ENCODE results near the gene RHBDF2.

RHBDF2 gene

GRCh38 chr17:76477576-76477975, 23.6 kb downstream of the RHBDF2 start:
- no peak for DNase-seq

- no peak for DNase-seq
These were observed 24.5 kb downstream of the RHBDF2 start for GRCh38 chr17:76476736-76477135.

GRCh38 chr17:76475302-76475701, 25.9 kb downstream of the RHBDF2 start:
- no peak for DNase-seq

GRCh38 chr17:76474894-76475293, 26.3 kb downstream of the RHBDF2 start:
- DNase-seq, result no peak

- no peak for DNase-seq
These were observed 27.0 kb downstream of the RHBDF2 start for GRCh38 chr17:76474238-76474637.

GRCh38 chr17:76473541-76473985, 27.7 kb downstream of the RHBDF2 start:
- no peak for DNase-seq

GRCh38 chr17:76472726-76473125, 28.5 kb downstream of the RHBDF2 start:
- DNase-seq, result no peak

GRCh38 chr17:76472258-76472645, 29.0 kb downstream of the RHBDF2 start:
- DNase-seq, result no peak

- DNase-seq, result no peak
These were observed 29.5 kb downstream of the RHBDF2 start for GRCh38 chr17:76471498-76472257.

GRCh38 chr17:76469991-76470739, 31.1 kb downstream of the RHBDF2 start:
- no peak for DNase-seq

- no peak for DNase-seq
These were observed 31.9 kb downstream of the RHBDF2 start for GRCh38 chr17:76469076-76469990.

- no peak for DNase-seq
These were observed 32.6 kb downstream of the RHBDF2 start for GRCh38 chr17:76468634-76469010.

GRCh38 chr17:76467809-76468633, 33.2 kb downstream of the RHBDF2 start:
- DNase-seq, result no peak

GRCh38 chr17:76467366-76467765, 33.9 kb downstream of the RHBDF2 start, which contains the start of gene AANAT:
Gene AANAT, plus strand, starts transcription at chr17:76467603. Its CDS starts 1,144 bp downstream, at chr17:76468747.
- no peak for DNase-seq

- no peak for DNase-seq
These were observed 34.5 kb downstream of the RHBDF2 start for GRCh38 chr17:76466775-76467130.

- DNase-seq, result no peak
These were observed 38.5 kb downstream of the RHBDF2 start for GRCh38 chr17:76462556-76463290.

GRCh38 chr17:76461765-76462555, 39.3 kb downstream of the RHBDF2 start:
- no peak for DNase-seq

GRCh38 chr17:76459674-76460073, 41.5 kb downstream of the RHBDF2 start:
- no peak for DNase-seq

- DNase-seq, result peak; percentile 4
These were observed 42.4 kb downstream of the RHBDF2 start for GRCh38 chr17:76458580-76459490.

GRCh38 chr17:76453431-76453743, 47.8 kb downstream of the RHBDF2 start:
- no peak for DNase-seq

Data from NCI-H1105 treated with DMSO at 0.1 percent for 48 hours (cell line).